Kidney glomerular epithelial cell (primary cell): Measurements from ENCODE around the gene REEP6.

Experiments
- DNase-seq: peaks from one replicate; lab custom pipeline; 2025; lab: John Stamatoyannopoulos, UW

REEP6 gene

DNA sequence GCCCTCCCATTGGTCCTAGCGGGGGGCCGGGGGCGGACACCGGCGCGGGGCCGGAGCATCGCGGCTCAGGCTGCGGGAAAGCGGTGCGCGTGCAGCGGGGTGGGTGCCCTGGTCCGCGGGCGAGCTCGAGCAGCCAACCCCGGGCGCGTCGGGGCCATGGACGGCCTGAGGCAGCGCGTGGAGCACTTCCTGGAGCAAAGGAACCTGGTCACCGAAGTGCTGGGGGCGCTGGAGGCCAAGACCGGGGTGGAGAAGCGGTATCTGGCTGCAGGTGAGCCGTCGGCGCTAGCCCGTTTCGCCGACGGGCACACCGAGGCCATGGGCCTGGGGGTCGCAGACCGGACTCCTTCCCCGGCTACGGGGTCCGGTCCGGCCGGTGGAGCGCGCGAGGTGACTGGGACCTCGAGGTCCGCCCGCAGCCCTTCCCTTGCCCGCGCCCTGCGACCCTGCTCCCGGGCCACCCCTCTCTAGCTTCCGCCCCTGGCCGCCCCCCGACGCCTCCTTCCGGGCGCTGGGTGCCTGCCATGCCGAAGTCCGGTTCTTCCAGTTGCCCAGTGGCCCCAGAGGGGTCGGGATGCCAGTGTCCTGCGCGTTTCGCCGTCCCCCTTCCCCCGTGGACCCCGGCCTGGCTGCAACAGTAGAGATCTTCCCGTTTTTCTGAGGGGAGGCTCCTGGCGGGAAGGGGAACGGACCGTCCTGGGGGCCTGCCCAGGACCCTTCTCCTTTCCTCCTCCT is at the start of gene REEP6:
TSS of gene REEP6 (plus strand) at position 68 of the 735 bp plus-strand sequence. CDS start at position 157, 89 bp downstream.
- DNase-seq = no peak

DNA sequence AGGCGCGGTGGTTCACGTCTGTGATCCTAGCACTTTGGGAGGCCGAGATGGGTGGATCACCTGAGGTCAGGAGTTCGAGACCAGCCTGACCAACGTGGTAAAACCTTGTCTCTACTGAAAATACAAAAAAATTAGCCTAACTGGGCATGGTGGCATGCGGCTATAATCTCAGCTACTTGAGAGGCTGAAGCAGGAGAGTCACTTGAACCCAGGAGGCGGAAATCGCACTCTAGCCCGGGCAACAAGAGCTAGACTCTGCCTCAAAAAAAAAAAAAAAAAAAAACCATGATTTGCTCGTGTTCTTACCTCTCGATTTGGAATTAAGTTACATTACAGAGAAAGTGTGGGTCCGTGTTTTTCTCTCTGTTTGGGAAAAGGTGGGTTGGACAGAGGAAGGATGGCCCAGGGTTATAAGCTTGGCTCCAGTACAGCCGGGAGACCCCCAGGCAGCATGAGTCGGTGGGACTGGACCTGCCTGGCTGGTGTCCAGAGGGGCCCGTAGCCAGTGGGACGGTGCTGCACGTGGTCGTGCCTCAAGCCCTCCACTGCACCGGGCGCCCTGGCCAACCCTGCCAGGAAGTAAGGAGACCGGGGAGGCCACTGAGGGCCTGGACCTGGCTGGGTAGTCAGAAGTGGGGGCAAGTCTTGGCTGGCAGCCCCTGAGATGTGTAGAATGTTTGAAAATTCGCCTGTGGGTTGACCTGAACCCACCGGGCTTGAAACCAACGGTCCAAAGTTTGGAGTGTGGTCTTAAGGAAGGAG is 49.1 kb upstream of the REEP6 start:
- DNase-seq = no peak

DNA sequence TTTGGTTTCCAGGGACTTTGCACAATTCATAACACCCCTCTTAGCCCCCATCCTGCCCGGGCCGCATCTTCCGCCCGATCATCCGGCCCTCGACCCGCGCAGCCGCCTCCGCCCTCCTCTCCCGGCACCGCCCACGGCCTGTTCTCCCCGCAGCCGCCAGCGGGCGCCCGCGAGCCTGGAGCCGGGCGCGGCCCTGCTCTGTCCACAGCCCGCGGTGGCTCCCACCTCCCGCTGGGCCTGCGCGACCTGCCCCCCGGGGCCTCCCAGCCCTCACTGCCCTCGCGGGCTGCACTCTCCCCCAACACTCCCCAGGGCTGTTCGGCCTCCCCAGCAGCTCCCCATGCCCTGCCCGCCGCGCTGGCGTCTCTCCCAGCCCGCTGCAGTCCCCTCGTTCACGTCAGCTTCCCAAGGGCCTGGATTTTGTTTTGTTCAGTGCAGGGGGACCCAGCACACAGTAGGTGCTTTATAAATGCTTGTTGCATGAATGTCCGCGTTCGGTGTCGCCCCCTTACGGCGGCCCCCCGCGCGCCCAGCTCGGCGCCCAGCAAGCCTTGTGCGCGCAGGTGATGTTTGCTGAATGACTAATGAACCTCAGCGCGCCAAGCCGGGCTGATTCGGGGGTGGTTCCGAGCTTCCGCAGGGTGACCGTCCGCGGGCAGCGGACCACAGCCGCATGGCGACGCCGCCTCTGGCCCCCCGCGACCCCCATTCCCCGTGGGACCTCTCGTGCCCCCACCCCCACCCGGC is 45.6 kb upstream of the REEP6 start:
- peak; percentile 32 for DNase-seq

- DNase-seq = no peak
These were observed 44.9 kb upstream of the REEP6 start for GRCh38 chr19:1445932-1446712.

- DNase-seq = no peak
These were observed 44.1 kb upstream of the REEP6 start for GRCh38 chr19:1446713-1447481.

DNA sequence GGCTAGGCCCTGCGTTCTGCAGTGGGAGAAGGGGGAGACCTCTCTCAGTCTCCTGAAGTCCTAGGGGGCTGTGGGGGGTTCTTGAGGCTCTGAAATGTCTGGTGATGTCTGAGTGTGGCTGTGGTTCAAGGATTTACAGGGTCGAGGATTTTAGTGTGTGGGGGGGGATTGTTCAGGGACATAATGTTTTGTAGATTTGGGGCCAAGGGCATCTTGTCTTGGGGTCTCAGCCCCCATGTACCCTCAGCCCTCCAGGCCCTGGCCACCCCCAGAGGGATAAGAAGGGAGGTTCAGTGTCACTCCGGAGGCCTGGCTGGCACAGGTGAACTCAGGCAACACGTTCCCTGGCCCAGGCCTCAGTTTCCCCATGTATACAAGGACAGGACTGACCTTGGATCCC is 43.5 kb upstream of the REEP6 start:
- DNase-seq = no peak

- no peak for DNase-seq
These were observed 43.0 kb upstream of the REEP6 start for GRCh38 chr19:1447944-1448343.

DNA sequence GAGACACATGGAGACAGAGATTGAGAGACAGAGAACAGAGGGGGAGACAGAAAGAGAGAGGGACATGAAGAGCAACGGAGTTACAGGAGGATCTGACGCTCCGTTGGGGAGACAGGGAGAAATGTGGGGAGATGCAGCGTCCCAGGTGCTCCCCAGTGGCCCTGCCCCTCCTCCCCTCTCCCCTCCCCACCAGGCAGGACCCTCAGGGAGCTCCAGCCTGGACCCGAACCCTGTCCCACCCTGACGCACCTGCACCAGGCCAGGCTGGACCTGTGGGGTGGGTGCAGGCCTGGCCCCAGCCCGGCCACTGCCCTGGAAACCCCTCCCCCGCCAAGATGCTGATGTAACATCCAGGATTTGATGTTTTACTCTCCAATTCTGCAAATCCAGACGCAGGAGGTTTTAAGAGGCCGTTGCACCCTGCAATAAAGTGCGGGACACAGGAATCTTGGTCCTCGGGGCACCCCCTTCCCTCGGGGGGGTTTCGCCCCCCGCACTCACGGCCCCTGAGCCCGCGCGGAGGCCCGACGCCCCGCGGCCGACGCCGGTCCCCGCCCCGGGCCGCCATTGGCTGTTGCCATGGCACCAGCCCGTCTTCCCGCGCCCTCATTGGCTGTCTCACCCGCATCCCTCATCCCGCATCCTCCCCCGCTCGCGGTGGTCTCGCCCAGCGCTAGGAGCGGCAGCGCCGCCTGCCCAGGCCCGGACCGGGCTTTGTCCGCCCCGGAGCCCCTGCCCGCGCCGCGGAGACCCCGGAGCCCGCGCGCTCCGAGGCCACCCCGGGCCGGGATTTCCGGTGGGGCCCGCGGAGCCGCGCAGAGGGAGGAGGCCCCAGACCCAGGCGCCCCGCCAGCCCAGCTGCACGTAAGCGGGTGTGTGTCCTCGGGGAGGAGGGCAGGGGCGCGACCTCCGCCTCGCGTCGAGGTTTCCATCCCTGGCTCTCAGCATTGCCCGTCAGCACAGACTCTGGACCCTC is 41.2 kb upstream of the REEP6 start, which contains the start of gene APC2:
TSS of gene APC2 (plus strand) at position 655 of the 976 bp plus-strand sequence. CDS start 2,881 bp downstream, outside the sequence.
- no peak for DNase-seq

DNA sequence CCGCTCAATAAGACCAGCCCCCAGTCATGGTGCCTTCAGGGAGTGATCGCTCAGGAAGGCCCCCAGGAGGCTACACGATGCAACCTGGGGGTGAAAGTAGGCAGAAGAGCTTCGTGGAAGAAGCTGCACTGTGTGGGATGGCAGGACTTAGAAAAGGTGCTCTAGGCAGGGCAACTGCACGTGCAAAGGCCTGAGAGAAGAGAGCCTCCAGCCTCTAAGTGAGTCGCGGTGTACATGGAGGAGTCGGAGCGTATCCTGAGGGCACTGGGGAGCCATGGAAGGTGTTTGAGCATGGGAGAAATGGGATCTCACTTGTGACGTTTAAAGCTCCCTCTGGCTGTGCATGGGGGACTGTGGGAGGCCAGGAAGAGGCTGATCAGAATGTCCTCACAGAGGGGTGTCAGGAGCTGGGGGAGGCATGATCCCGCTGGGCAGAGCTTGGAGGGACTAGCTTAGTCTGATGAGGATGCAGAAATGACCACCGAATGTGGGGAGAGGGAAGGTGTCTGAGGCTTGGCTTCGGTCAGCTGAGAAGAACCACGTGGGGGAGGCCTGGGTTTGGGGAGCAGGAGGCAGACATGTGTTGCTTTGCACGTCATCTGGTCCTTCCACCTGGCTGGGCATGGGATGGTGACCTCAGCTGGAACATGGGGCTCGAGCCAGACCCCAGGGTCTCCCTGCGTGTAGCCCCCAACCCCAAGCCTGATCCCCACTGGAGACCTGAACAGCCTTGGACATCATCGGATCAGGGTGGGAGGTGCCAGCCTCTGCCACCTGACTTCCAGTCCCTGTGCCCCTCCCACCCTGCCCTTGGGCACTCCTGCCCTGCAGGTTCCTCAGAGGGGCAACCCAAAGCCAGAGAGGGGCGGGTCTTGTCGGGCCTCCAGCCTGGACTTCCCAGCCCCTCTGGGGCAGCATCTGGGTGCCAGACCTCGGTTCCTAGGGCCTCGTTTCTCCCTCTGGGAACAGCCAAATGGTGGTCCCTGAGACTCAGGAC is 39.9 kb upstream of the REEP6 start:
- no peak for DNase-seq

DNA sequence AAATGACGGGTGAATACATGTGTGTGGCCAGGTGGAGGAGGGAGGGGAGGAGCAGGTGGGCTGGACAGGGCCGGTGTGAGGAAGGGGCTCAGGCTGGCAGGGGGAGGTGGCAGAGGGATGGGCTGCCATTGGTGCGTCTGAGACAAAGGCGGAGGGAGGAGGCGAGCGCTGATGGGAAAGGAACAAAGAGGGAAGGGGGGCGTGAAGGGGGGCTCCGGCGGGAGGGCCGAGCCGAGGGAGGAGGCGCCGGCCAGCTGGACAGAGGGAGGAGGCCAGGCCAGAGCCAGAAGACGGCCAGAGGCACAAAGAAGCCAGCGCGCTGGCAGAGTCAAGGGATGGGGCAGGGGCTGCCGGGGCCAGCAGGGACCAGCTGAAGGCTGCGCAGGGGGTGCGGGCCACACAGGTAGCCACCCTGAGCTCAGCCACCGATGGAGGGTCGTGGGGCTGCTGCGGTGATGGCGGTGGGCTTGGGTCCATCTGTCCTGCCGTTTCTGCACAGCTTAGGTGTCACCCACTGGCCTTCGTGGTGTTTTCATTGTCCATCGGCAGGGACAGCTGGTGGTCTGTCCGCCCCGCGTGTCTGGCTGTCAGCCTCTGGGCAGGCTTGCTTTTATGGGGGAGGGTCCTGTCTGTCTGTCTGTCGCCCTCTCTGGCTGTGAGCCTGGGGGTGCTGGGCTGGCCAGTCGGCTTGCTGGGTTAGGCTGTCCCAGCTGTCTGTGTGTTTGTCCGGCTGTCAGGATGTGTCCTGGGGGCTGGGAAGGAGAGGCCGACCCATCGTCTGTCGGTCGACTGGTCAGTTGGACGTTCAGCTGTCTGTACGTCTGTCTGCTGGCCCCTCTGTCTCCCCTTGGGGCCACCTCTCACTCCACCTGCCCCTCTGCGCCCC is 38.8 kb upstream of the REEP6 start:
- DNase-seq = no peak

DNA sequence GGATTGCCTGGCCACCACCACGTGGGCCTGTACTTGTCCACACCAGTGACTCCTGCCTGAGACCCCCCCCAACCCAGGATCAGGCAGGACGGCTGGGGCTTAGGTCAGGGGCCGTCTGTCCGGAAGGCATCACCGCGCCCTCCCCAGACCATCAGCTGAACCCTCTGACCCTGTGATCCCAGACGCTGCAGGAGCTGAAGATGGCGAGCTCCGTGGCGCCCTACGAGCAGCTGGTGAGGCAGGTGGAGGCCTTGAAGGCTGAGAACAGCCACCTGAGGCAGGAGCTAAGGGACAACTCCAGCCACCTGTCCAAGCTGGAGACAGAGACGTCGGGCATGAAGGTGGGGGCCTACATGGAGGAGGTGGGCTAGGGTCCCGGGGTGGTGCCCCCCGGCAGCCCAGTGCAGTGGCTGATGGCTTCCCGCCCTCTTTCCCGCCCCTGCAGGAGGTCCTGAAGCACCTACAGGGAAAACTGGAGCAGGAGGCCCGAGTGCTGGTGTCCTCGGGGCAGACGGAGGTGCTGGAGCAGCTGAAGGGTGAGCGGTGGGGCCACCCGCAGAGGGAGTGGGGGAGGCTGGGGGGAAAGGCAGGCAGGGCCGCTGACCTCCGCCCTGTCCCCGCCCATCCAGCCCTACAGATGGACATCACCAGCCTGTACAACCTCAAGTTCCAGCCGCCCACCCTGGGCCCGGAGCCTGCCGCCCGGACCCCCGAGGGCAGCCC is 38.0 kb upstream of the REEP6 start:
- no peak for DNase-seq

- no peak for DNase-seq
These were observed 37.2 kb upstream of the REEP6 start for GRCh38 chr19:1453525-1454364.

GRCh38 chr19:1455002-1455335 is 36.0 kb upstream of the REEP6 start:
- no peak for DNase-seq

DNA sequence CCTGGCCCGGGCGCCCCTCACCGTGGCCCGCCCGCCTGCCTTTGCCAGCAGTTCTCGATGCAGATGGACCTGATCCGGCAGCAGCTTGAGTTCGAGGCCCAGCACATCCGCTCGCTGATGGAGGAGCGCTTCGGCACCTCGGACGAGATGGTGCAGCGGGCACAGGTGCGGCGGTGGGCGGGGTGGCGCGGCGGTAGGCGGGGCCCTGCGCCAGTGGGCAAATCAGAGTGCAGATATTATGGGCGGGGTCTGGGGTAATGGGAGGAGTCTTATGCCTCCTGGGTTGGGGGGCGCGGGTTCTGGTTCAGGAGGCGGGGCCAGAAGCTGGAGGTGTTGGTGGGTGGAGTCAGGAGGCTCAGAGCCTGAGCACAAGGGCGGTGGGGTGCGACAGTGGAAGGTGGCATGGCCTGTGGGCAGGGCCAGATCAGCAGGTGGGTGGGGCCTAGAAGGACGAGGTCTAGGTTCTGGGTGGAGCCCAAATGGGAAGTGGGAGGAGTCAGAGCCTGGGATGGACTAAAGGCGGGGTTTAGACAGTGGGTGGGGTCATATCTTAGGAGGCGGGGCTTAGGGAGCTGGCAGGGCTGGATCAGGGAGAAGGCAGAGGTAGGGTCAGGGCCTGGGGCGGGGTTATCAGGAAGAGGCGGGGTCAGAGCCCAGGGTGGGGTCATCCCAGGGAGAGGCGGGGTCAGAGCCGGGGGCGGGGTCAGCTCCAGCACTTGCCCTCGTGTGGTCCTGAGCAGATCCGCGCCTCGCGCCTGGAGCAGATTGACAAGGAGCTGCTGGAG is 35.5 kb upstream of the REEP6 start:
- peak; percentile 23 for DNase-seq
